ENCODE results near the gene ZBP1. TPM values are rescaled to one million over a fixed set of nuclear protein-coding genes. Genes with fewer than 3 reads are reported as not detected.

Gene ZBP1
- total RNA-seq, 1 donor from 2014 or later, result 0.44 TPM

DNA sequence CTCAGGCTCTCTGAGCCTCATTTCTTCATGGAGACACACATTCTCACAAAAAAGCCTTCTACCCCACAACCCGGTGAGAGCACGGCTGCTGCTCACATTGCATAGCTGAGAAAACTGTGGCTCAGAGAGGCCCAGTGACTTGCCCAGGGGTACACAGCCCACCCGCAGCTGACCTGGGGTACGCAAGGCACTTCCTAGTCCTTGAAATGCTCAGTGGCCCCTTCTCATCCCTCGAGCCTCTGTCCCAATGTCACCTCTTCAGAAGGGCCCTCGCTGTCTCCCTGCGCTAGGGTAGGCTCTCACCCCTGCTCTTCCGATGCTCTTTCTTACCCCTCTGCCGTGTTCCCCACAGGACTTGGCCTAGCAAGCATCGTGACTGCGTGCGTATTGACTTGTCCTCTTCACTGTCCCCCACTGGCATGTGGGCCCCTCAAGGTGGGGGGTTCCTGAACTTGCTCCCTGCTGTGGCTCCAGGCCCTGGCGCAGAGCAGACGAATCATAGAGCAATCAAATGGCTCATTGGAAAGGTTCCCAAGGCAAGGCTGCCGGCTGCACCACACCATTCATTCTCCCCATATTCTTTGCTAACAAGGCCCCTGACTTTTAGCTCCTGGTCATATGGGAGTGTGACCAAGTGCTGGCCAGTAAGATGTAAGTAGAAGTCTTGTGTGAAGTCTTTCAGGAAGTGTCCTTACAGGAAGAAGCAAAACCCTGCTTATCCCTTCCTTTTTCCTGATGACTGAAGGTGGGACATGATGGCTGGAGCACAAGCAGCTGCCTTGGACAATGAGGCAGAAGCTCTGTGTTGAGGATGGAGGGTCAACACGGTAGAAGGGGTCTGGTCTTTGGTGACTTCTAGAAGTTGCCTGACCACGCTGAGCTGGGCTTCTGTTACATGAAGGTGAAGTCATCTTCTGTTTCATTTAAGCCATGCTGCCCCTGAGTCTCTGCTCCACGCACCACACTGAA, 36.7 kb downstream of the ZBP1 start:
- no peak for ATAC-seq

DNA sequence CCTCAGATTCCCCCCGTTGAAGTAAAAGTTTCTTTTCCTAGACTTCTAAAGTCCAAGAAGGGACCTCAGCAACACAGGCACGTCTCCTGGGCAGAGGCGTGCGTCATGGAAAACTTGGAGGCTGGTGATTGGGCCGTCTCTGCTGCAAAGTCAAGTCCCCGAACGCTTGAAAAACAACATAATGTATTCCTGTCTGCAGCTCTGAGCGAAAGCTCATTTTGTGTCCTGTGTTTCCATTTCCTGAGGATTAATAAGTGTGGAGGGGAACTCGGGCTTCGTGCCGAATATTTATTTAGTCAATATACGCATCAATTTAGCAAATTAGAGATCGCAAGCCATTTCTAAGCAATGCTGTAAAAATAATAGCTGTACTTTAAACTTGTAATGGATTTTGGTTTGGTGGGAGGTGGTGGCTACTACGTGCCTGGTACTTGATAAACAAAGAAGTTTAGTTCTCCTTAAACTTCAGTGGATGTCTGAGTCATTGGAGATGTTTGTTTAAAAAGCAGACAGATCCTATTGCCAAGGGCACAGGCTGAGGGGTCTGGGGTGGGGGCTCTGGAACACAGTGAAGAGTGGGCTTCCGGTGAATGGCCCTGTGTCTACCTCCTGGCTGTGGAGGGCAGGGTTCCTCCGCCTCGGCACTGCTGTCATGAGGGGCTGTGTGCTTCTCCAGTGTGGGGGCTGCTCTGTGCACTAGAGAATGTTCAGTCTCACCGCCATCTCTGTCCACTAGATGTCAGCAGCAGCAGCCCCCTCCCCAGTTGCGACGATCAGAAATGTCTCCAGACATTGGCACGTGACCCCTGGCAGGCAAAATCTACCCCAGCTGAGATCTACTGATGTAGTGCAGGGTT, 37.6 kb downstream of the ZBP1 start:
- ATAC-seq, result no peak

DNA sequence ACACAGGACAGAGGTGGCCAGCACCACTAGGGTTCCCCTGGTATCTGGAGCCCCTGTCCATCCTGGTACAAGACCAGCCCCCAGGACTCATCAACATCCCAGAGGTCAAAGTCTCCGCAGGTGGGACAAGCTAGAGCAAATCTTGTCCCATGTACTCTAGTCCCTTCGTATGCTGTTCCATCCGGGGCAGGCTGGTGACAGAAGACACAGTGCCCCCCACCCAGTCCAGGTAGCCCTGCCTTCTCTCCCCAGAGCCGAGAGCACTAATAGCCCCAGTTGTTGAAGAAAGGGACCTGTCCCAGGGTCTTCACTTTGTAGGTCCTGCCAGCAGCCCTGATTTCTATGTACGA, 38.2 kb downstream of the ZBP1 start:
- ATAC-seq, result no peak

DNA sequence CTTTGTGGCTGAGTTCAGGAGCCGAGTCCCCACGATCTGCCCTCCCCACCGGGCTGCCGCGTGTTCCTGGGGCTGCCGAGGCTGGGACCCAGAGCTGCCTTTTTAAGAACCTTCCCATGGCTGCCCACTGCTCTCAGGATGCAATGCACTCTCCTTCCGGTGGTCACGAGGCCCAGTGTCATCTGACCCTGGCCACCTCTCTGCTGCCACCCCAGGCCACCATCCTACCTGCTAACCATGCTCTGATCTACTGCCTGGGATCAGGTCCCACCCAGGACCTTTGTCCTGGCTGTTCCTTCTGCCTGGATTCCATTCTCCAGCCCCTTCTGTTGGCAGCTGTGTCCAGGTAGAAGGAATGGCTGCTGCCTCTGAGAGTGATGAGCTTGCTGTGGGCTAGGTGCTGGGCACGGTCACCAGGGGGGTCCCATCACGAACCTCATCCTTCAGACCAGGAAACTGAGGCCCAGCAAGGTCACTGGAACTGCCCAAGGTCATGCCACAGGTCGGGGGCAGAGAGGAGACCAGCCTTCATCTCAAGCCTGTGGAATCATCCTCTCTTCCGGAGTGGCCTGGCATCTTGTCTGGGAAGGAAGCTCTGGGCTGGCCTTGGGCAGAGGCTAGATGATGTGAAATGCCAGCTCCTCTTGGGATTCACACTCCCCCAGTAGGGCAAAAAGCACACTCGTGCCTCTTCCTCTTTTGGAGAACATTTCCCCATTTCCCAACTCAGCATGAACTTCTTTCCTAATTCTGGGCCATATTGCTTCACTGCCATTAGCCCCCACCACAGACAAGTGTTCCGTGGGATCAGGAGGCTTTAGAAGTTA, 38.8 kb downstream of the ZBP1 start:
- no peak for ATAC-seq

- no peak for ATAC-seq
Observed at GRCh38 chr20:57580478-57581201, 39.6 kb downstream of the ZBP1 start.

- ATAC-seq, result no peak
Observed at GRCh38 chr20:57579898-57580447, 40.3 kb downstream of the ZBP1 start.

- ATAC-seq, result no peak
Observed at GRCh38 chr20:57579331-57579897, 40.8 kb downstream of the ZBP1 start.

DNA sequence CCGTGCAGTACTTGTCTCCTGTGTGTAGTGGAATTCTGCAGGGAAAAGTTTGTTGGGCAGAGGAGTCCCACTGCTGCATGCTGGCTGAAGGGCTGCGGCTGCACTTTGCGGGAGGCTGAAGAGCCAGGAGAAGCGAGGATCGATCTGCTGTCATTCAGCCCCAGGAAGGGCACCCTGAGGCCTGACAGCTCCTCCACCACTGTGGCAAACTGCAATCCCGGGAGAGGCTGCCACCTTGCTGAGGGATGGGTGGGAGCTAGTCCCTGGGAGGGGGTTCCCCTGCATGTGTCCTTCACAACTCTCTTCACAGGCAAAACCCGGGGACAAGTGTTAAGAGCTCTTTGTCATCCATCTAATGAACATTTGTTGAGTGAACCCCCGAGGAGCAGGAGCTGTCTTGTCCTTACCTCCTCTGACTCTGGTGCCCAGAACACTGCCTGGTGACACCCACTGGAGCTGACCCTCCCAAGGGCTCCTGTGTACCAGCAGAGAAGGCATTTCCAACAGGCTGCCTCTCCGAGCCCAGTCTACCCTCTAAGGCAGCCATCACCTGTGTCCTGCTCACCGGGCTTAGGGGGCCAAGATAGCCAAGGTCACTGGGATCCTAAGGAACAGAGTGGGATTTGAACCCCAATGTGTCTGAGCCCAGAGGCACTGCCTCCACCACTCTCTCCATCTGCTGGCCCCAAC, 41.6 kb downstream of the ZBP1 start:
- no peak for ATAC-seq

DNA sequence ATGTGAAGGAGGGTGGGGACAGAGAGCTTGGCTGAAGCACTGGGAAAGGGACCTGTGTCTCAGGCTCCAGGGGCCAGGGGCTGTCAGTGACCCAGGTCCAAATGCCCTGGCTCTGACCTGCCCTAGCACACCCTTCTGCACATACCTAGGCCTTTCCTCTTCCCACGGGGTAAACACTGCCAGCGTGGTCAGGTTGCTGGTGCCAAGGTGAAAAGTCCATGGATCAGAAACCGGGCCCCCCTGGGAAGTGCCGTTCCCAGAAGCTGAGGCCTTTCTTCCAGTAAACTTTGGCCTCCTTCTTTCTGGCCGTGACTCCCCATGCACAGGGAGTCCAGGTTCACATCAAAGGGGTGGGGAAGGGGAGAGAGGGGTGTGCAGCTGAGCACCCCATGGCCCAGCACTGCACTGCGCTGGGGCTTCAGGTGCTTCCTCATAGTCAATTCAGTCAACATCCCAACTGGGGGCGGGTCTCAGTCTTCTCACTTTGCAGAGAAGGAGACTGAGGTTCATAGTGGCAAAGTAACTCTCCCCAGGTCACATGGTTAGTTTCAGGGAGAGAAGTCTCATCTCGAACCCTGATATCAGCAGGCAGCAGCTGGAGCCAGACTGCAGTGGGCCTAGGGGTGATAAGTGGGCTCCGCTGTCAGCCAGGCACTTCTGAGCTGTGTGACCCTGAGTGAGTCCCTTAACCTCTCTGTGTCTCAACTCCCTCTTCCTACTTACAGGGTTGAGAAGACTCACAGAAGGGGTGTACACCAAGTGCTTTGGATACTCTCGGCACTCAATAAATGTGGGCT, 42.3 kb downstream of the ZBP1 start:
- ATAC-seq, result no peak

DNA sequence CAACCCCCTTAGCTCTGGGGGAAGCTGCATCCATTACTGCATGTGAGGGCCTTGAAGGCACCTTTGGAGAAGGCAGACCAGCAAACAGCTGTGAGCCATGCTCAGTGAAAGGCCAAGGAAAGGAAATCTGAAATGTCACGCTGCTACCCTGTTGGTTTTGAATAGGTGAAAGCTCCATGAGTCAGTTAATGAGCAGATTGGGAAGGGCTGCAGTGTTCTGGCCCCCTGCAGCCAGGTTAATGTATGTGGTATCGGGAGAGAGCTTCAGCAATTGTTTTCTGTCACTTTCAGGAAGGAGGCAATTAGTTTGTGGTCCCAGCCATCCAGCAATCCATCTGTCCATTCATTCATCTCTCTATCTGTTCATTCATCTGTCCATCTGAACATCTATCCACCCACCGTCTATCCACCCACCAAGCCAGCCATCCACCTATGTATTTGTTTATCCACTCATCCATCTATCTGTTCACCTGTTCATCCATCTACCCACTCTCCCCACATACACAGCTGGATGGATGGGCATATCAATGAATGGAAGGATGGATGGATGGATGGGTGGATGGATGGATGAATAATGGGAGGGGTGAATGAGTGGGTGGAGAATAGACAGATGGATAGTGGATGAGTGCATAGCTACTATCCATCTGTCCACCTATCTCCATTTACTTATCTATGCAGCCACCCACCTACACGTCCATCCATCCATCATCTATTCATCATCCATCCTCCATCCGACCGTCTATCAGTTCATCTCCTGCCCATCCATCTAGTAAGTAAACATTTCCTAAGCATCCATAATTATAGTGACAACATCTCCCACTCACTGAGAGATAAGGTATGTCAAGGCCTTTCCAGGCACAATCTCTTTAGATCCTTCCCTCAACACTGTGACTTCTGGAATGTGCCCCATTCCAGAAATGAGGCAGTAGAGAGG, 43.3 kb downstream of the ZBP1 start:
- ATAC-seq, result no peak

DNA sequence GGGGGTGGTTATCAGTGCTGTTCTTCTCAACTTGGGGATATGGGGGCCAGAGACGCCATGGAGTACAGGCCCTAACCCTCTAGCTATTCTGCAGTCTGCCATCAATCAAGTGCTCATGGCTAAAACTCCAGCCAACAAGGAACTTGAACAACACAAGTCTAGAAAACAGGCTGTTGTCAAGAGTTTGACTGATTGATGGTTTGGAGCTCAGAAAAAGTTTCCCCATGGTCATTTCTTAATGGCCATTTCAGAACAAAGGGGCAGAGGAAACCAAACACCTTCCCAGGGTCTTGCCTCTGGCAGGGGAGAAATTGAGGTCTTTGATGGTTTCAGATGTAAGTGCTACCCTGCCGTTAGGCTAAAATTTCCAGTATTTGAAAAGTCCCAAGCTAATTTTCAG, 44.2 kb downstream of the ZBP1 start:
- ATAC-seq, result no peak

GRCh38 chr20:57574954-57575353, 45.3 kb downstream of the ZBP1 start:
- no peak for ATAC-seq

DNA sequence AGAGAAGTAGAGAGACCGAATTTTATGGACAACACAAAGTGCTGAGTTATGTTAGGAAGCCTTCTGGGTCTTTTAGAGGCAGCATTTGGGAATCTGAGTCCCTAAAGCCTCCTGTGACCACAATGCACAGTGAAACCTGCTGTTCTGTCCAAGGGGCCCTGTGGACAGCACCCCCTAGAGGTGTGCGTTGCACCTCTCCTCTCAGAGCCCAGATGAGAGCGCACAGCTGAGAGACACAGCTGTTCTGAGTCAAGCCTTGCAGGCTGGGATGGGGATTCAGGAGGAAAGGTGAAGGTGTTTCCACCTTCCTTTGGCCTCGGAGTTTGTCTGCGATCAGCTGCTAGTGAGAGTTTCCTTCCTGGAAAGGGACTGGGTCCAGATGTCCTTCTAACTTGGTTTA, 46.3 kb downstream of the ZBP1 start:
- no peak for ATAC-seq

GRCh38 chr20:57573242-57573641, 47.0 kb downstream of the ZBP1 start:
- ATAC-seq, result no peak

GRCh38 chr20:57571782-57572416, 48.3 kb downstream of the ZBP1 start:
- ATAC-seq, result no peak

DNA sequence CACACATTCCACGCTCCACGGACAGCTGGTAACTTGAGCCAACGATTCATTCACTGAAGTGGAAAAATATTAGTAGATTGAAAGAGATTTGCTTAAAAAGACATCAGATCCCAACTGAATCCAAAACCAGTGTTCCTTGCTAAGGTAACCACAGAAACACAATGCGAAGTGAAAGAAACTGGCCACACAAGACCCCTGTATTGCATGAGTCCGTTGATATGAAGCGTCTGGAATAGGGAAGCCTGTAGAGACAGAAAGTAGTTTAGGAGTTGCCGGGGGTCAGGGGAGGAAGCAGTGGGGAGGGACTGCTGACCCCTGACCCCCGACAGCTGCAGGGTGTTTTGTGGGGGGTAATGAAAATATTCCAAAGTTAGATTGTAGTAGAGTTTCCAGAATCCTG, 49.3 kb downstream of the ZBP1 start:
- ATAC-seq, result no peak

GRCh38 chr20:57570145-57570850, 49.9 kb downstream of the ZBP1 start:
- ATAC-seq, result no peak

GRCh38 chr20:57568960-57569359, 51.3 kb downstream of the ZBP1 start:
- no peak for ATAC-seq

Data from esophagus mucosa (tissue), 1 donor.